HepG2 (cell line): ENCODE results near the gene CDIP1. TPM values are rescaled to one million over a fixed set of nuclear protein-coding genes. Genes with fewer than 3 reads are reported as not detected.

Experiments used
- AHR ChIP-seq: IDR thresholded peaks from 2 replicates; pipeline ENCODE4 v1.6.1; 2018; ENCODE audit warnings: missing genetic modification reagents, missing compliant biosample characterization
- BRD4 ChIP-seq: sonication (generic); formaldehyde crosslinking; IDR thresholded peaks from 2 replicates; pipeline ENCODE4 v1.4.0; 2020; ENCODE audit warnings: missing genetic modification reagents
- FOXJ3 ChIP-seq: sonication (generic); formaldehyde crosslinking; IDR thresholded peaks from 2 replicates; pipeline ENCODE4 v1.4.0; 2020; ENCODE audit warnings: missing genetic modification reagents, mild to moderate bottlenecking, borderline replicate concordance
- HNRNPLL ChIP-seq: fragments of 200-400 bp; formaldehyde crosslinking; IDR thresholded peaks from 2 replicates; pipeline ENCODE4 v1.6.1; 2017; ENCODE audit warnings: mild to moderate bottlenecking, low read depth, low read length; ENCODE audit not compliant: poor library complexity, severe bottlenecking
- LBX2 ChIP-seq: sonication (generic); formaldehyde crosslinking; IDR thresholded peaks from 2 replicates; pipeline ENCODE4 v1.5.0; 2020; ENCODE audit warnings: missing genetic modification reagents, mild to moderate bottlenecking, borderline replicate concordance
- MAZ ChIP-seq, 2 experiments: sonication (generic) in 1 of 2; formaldehyde crosslinking in 1 of 2; IDR thresholded peaks; 2 replicates each; pipeline versions ENCODE4 v1.5.0 to v1.6.1; 2012 to 2020; ENCODE audit warnings: low read depth in 2 of 2, mild to moderate bottlenecking in 2 of 2, borderline replicate concordance in 1 of 2, improper control_type of control experiment in 1 of 2, low read length in 1 of 2, missing genetic modification reagents in 1 of 2, moderate library complexity in 1 of 2
- MED1 ChIP-seq: sonication (generic); formaldehyde crosslinking; IDR thresholded peaks from 2 replicates; pipeline ENCODE4 v1.4.0; 2020; ENCODE audit warnings: missing genetic modification reagents
- MEIS1 ChIP-seq: sonication (generic); formaldehyde crosslinking; IDR thresholded peaks from 2 replicates; pipeline ENCODE4 v1.9.0; 2021; ENCODE audit warnings: mild to moderate bottlenecking, missing genetic modification reagents, moderate library complexity, borderline replicate concordance
- NFIC ChIP-seq: IDR thresholded peaks from 2 replicates; pipeline ENCODE4 v1.6.1; 2012; ENCODE audit warnings: mild to moderate bottlenecking, low read length, inconsistent platforms
- PRPF4 ChIP-seq: fragments of 200-400 bp; formaldehyde crosslinking; IDR thresholded peaks from 2 replicates; pipeline ENCODE4 v1.6.1; 2016; ENCODE audit warnings: low read length, low read depth; ENCODE audit not compliant: poor library complexity, severe bottlenecking
- RCOR2 ChIP-seq: IDR thresholded peaks from 2 replicates; pipeline ENCODE4 v1.6.1; 2016; ENCODE audit warnings: missing biosample characterization, missing genetic modification reagents
- REXO4 ChIP-seq: sonication (generic); formaldehyde crosslinking; IDR thresholded peaks from 2 replicates; pipeline ENCODE4 v1.8.0; 2022; ENCODE audit warnings: missing genetic modification reagents, mild to moderate bottlenecking, borderline replicate concordance
- SAP130 ChIP-seq: IDR thresholded peaks from 2 replicates; pipeline ENCODE4 v1.6.1; 2016; ENCODE audit warnings: low read depth
- SIX4 ChIP-seq: sonication (generic); formaldehyde crosslinking; IDR thresholded peaks from 2 replicates; pipeline ENCODE4 v1.4.0; 2020; ENCODE audit warnings: missing genetic modification reagents
- SUZ12 ChIP-seq: fragments of 150-350 bp; IDR thresholded peaks from 2 replicates; pipeline ENCODE4 v1.6.1; 2014; ENCODE audit warnings: low read depth, low read length
- TBP ChIP-seq: sonication (generic); formaldehyde crosslinking; IDR thresholded peaks from 2 replicates; pipeline ENCODE4 v1.5.0; 2020; ENCODE audit warnings: missing genetic modification reagents
- ZFP36L2 ChIP-seq: sonication (generic); formaldehyde crosslinking; IDR thresholded peaks from 2 replicates; pipeline ENCODE4 v1.4.0; 2020; ENCODE audit warnings: missing genetic modification reagents
- ZFY ChIP-seq: sonication (generic); formaldehyde crosslinking; IDR thresholded peaks from 2 replicates; pipeline ENCODE4 v1.4.0; 2020; ENCODE audit warnings: missing genetic modification reagents
- ZKSCAN8 ChIP-seq: IDR thresholded peaks from 2 replicates; pipeline ENCODE4 v1.6.1; 2016; ENCODE audit warnings: borderline replicate concordance, missing genetic modification reagents, missing compliant biosample characterization
- ZNF24 ChIP-seq: fragments of 450-650 bp; IDR thresholded peaks from 2 replicates; pipeline ENCODE4 v1.6.1; 2017; ENCODE audit warnings: antibody characterized with exemption, mild to moderate bottlenecking
- ZNF7 ChIP-seq: IDR thresholded peaks from 2 replicates; pipeline ENCODE4 v1.6.1; 2016; ENCODE audit warnings: missing biosample characterization, missing genetic modification reagents
- ZNF724P ChIP-seq: sonication (generic); formaldehyde crosslinking; IDR thresholded peaks from 2 replicates; pipeline ENCODE4 v1.8.0; 2022; ENCODE audit warnings: missing genetic modification reagents, borderline replicate concordance
- ZSCAN29 ChIP-seq: sonication (generic); formaldehyde crosslinking; conservative IDR thresholded peaks from 2 replicates; pipeline ENCODE4 v1.4.0; 2020; ENCODE audit warnings: mild to moderate bottlenecking, missing genetic modification reagents
- ZSCAN31 ChIP-seq: sonication (generic); formaldehyde crosslinking; IDR thresholded peaks from 2 replicates; pipeline ENCODE4 v1.5.0; 2020; ENCODE audit warnings: low read depth, mild to moderate bottlenecking, missing genetic modification reagents
- polyA plus RNA-seq, 8 experiments: library from polyadenylated mRNA; depleted of rRNA in 3 of 8; stranded (reverse) in 7 of 8; unstranded in 1 of 8; fragments of >200 nt; fragmentation: Illumina TruSeq in 4 of 8; extraction: Trizol in 4 of 8; gene quantifications; 2 replicates each; pipeline versions ENCODE4 v1.2.1 to v1.2.3, GENCODE V29; 2011 to 2016; ENCODE audit warnings: low read depth in 4 of 8, missing spikeins in 1 of 8, mixed read lengths in 1 of 8; ENCODE audit not compliant: insufficient read depth in 1 of 8
- total RNA-seq, 5 experiments: library from RNA; depleted of rRNA; stranded (reverse); fragments of >200 nt; fragmentation: Illumina TruSeq; extraction: Trizol; gene quantifications; 2 replicates each; pipeline ENCODE4 v1.2.3, GENCODE V29; 2016; ENCODE audit warnings: low read depth in 1 of 5
- TF ChIP-seq, protein P1 (sequence below): sonication (generic); formaldehyde crosslinking; IDR thresholded peaks from 2 replicates; pipeline ENCODE4 v1.8.1; 2022; ENCODE audit warnings: low read depth, mild to moderate bottlenecking, missing genetic modification reagents
- TF ChIP-seq, protein P2 (sequence below): sonication (generic); formaldehyde crosslinking; IDR thresholded peaks from 2 replicates; pipeline ENCODE4 v1.5.0; 2020; ENCODE audit warnings: mild to moderate bottlenecking, missing genetic modification reagents, moderate library complexity

Gene CDIP1
- total and polyA plus RNA-seq, 2 of the 13 experiments (the other 11 are each of a cell fraction or from before 2014, with no cell fraction given) = 31.2 to 56.7 TPM

- TF ChIP-seq FOXJ3 (CRISPR knock-in tag) (peak; percentile 84; the same call in 1 of the 2 replicates), SAP130 (CRISPR knock-in tag) (peak; percentile 79), ZNF24 (no peak), BRD4 (CRISPR knock-in tag) (peak; percentile 24; the same call in 1 of the 2 replicates), MEIS1 (peak; percentile 63; the same call in 1 of the 2 replicates), SUZ12 (no peak), ZFY (CRISPR knock-in tag) (peak; percentile 64), AHR (no peak), ZSCAN31 (CRISPR knock-in tag) (peak; percentile 75), ZFP36L2 (no peak), SIX4 (CRISPR knock-in tag) (no peak), NFIC (no peak), REXO4 (CRISPR knock-in tag) (no peak), MED1 (peak; percentile 80), ZKSCAN8 (CRISPR knock-in tag) (peak; percentile 37; the same call in 1 of the 2 replicates), TBP (CRISPR knock-in tag) (no peak), ZNF724P (CRISPR knock-in tag) (no peak), ZSCAN29 (CRISPR knock-in tag) (no peak; the same call in 1 of the 2 replicates), LBX2 (CRISPR knock-in tag) (no peak), ZNF7 (CRISPR knock-in tag) (no peak), HNRNPLL (no peak), MAZ (IDR thresholded peaks at IDR 0.05; ENCODE audit: borderline replicate concordance, low read depth, low read length) (peak; percentile 29; the same call in 1 of the 2 replicates), MAZ (CRISPR knock-in tag; IDR thresholded peaks at IDR 0.05; ENCODE audit: low read depth) (peak; percentile 32; the same call in 1 of the 2 replicates), RCOR2 (peak; percentile 56; the same call in 1 of the 2 replicates), PRPF4 (no peak)
- TF ChIP-seq, protein P1, sequence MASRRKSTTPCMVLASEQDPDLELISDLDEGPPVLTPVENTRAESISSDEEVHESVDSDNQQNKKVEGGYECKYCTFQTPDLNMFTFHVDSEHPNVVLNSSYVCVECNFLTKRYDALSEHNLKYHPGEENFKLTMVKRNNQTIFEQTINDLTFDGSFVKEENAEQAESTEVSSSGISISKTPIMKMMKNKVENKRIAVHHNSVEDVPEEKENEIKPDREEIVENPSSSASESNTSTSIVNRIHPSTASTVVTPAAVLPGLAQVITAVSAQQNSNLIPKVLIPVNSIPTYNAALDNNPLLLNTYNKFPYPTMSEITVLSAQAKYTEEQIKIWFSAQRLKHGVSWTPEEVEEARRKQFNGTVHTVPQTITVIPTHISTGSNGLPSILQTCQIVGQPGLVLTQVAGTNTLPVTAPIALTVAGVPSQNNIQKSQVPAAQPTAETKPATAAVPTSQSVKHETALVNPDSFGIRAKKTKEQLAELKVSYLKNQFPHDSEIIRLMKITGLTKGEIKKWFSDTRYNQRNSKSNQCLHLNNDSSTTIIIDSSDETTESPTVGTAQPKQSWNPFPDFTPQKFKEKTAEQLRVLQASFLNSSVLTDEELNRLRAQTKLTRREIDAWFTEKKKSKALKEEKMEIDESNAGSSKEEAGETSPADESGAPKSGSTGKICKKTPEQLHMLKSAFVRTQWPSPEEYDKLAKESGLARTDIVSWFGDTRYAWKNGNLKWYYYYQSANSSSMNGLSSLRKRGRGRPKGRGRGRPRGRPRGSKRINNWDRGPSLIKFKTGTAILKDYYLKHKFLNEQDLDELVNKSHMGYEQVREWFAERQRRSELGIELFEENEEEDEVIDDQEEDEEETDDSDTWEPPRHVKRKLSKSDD (CRISPR knock-in tag) = no peak
- TF ChIP-seq, protein P2, sequence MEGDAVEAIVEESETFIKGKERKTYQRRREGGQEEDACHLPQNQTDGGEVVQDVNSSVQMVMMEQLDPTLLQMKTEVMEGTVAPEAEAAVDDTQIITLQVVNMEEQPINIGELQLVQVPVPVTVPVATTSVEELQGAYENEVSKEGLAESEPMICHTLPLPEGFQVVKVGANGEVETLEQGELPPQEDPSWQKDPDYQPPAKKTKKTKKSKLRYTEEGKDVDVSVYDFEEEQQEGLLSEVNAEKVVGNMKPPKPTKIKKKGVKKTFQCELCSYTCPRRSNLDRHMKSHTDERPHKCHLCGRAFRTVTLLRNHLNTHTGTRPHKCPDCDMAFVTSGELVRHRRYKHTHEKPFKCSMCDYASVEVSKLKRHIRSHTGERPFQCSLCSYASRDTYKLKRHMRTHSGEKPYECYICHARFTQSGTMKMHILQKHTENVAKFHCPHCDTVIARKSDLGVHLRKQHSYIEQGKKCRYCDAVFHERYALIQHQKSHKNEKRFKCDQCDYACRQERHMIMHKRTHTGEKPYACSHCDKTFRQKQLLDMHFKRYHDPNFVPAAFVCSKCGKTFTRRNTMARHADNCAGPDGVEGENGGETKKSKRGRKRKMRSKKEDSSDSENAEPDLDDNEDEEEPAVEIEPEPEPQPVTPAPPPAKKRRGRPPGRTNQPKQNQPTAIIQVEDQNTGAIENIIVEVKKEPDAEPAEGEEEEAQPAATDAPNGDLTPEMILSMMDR (CRISPR knock-in tag) = peak; percentile 55
Measured at GRCh38 chr16:4461250-4462085, 77.1 kb downstream of the CDIP1 start (continued).
